Keratinocyte (primary cell): ENCODE results near the gene RGS1. TPM values are rescaled to one million over a fixed set of nuclear protein-coding genes. Genes with fewer than 3 reads are reported as not detected.

Source experiments
- DNase-seq: peaks from one replicate; pipeline ENCODE4 v3.0.0-alpha.2; 2011; ENCODE audit warnings: low read depth, missing footprints, low spot score
- FAIRE-seq: peaks from 2 replicates; lab custom pipeline; 2011; peaks lifted over from hg19 to GRCh38; lab: Jason Lieb, UNC
- H2AFZ ChIP-seq: 2 replicates; pipeline ENCODE4 v1.6.0; 2012; ENCODE audit warnings: low read length, control low read depth, inconsistent platforms; ENCODE audit not compliant: control insufficient read depth
- H3K27ac ChIP-seq: 2 replicates; pipeline ENCODE4 v1.5.1; 2011; ENCODE audit warnings: low read length; ENCODE audit not compliant: control insufficient read depth, insufficient read depth
- H3K27me3 ChIP-seq: 3 replicates; pipeline ENCODE4 v1.6.0; 2011; ENCODE audit warnings: low read length; ENCODE audit not compliant: control insufficient read depth, insufficient read depth; ENCODE audit errors: extremely low read depth
- H3K36me3 ChIP-seq, 2 experiments: 2 replicates in 1 of 2; 3 replicates in 1 of 2; pipeline ENCODE4 v1.5.1; 2011; ENCODE audit warnings: low read length in 2 of 2, mild to moderate bottlenecking in 1 of 2; ENCODE audit not compliant: control insufficient read depth in 2 of 2, insufficient read depth in 2 of 2; ENCODE audit errors: extremely low read depth in 1 of 2
- H3K4me1 ChIP-seq: 3 replicates; pipeline ENCODE4 v1.5.1; 2011; ENCODE audit warnings: low read length; ENCODE audit not compliant: control insufficient read depth, insufficient read depth; ENCODE audit errors: extremely low read depth
- H3K4me2 ChIP-seq: 3 replicates; pipeline ENCODE4 v1.6.0; 2011; ENCODE audit warnings: low read depth, low read length; ENCODE audit not compliant: control insufficient read depth, insufficient read depth; ENCODE audit errors: extremely low read depth
- H3K4me3 ChIP-seq, 3 experiments: fragments of 200-600 bp in 1 of 3; sonication (generic) in 1 of 3; 2 replicates in 2 of 3; 3 replicates in 1 of 3; pipeline ENCODE4 v1.5.1; 2011 to 2016; ENCODE audit warnings: low read length in 3 of 3, mild to moderate bottlenecking in 3 of 3, control low read depth in 2 of 3, inconsistent platforms in 1 of 3, low read depth in 1 of 3, mixed read lengths in 1 of 3, mixed run types in 1 of 3, moderate library complexity in 1 of 3; ENCODE audit not compliant: control insufficient read depth in 2 of 3, insufficient read depth in 2 of 3; ENCODE audit errors: extremely low read depth in 1 of 3
- H3K79me2 ChIP-seq: 2 replicates; pipeline ENCODE4 v1.6.0; 2012; ENCODE audit warnings: low read length; ENCODE audit not compliant: control insufficient read depth, insufficient read depth
- H3K9ac ChIP-seq: 3 replicates; pipeline ENCODE4 v1.6.0; 2011; ENCODE audit warnings: low read length; ENCODE audit not compliant: control insufficient read depth, insufficient read depth; ENCODE audit errors: extremely low read depth
- H3K9me1 ChIP-seq: 3 replicates; pipeline ENCODE4 v1.6.0; 2011; ENCODE audit warnings: low read length; ENCODE audit not compliant: control insufficient read depth, insufficient read depth; ENCODE audit errors: extremely low read depth
- H3K9me3 ChIP-seq: 2 replicates; pipeline ENCODE4 v1.5.1; 2012; ENCODE audit warnings: low read depth, low read length; ENCODE audit not compliant: control insufficient read depth
- H4K20me1 ChIP-seq: 3 replicates; pipeline ENCODE4 v1.6.0; 2011; ENCODE audit warnings: low read length; ENCODE audit not compliant: control insufficient read depth, insufficient read depth; ENCODE audit errors: extremely low read depth
- EZH2 ChIP-seq: IDR thresholded peaks from one replicate; pipeline ENCODE4 v1.6.1; 2012; ENCODE audit warnings: inconsistent platforms, mild to moderate bottlenecking, low read length, moderate library complexity
- dilution Hi-C: fragments of 300-500 bp; cut with MboI; formaldehyde crosslinking; loops from one replicate; pipeline ENCODE4 v1.7.0; 2020; ENCODE audit warnings: low sequenced_read_pairs; ENCODE audit not compliant: extremely low pct_ligation_motif_present
- polyA plus RNA-seq, 5 experiments: library from polyadenylated mRNA; depleted of rRNA in 3 of 5; stranded (reverse) in 3 of 5; stranded (forward) in 1 of 5; unstranded in 1 of 5; fragments of >200 nt; gene quantifications; 1 replicate in 1 of 5; 2 replicates in 3 of 5; 3 replicates in 1 of 5; pipeline versions ENCODE4 v1.2.1 to v1.2.3, GENCODE V29; 2011 to 2012; ENCODE audit warnings: missing spikeins in 2 of 5, low read depth in 1 of 5, low replicate concordance in 1 of 5
- TF ChIP-seq, protein P1 (sequence below), 3 experiments: IDR thresholded peaks in 1 of 3; conservative IDR thresholded peaks in 1 of 3; optimal IDR thresholded peaks in 1 of 3; 2 replicates in 2 of 3; 3 replicates in 1 of 3; pipeline versions ENCODE3 to v1.5.1; 2011; ENCODE audit warnings: low read length in 3 of 3, mild to moderate bottlenecking in 3 of 3, moderate library complexity in 2 of 3, control low read depth in 1 of 3, inconsistent platforms in 1 of 3; ENCODE audit not compliant: insufficient read depth in 2 of 3; ENCODE audit errors: extremely low read depth in 1 of 3

RGS1 gene
- polyA plus RNA-seq, 1 donor (not counting 4 experiments of a cell fraction or from before 2014, with no cell fraction given), result 0.05 TPM

DNA sequence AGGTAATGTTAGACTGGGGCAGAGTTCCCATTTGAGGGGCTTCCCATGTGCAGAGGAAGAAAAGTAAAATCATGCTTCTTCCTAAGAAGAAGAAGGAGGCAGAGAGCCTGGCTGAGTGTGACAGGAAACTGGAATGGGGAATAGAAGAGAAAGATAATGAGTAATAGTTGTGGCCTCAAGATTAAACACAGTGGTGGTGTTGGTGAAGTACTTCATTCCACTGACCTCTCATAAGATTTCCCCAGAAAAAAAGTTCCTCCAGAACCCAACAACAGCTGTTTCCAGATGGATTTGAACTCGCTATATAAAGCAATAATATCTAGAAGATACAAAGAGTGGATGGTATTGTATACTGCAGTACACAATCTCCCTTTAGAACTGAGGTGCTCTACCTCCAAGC, 13.0 kb downstream of the RGS1 start:
- no peaks in the 10 kb centered on the region for H3K36me3 ChIP-seq
- H3K9me1 ChIP-seq, result no peaks in the 10 kb centered on the region
- H3K9ac ChIP-seq, result no peak overlapping the region
- no peaks in the 10 kb centered on the region for H3K27me3 ChIP-seq
- no peaks in the 10 kb centered on the region for H3K79me2 ChIP-seq
- H3K9me3 ChIP-seq, result no peaks in the 10 kb centered on the region
- FAIRE-seq (no peak), DNase-seq (no peak)
- H4K20me1 ChIP-seq, result no peaks in the 10 kb centered on the region
- H3K4me2 ChIP-seq, result no peak overlapping the region
- dilution Hi-C loops, result no loop called here
- no peak overlapping the region for H2AFZ ChIP-seq
- no peak for TF ChIP-seq EZH2
- no peak overlapping the region for H3K4me3 ChIP-seq
- no peaks in the 10 kb centered on the region for H3K4me1 ChIP-seq
- no peak overlapping the region for H3K27ac ChIP-seq

GRCh38 chr1:192589813-192590212, 14.2 kb downstream of the RGS1 start:
- no peak for FAIRE-seq

More at GRCh38 chr1:192589813-192590212, 14.2 kb downstream of the RGS1 start:
- no peaks in the 10 kb centered on the region for H3K4me1 ChIP-seq
- no peaks in the 10 kb centered on the region for H3K27me3 ChIP-seq
- no peak for DNase-seq
- no peak overlapping the region for H3K27ac ChIP-seq
- no peak overlapping the region for H3K4me3 ChIP-seq
- dilution Hi-C loops, result no loop called here
- no peaks in the 10 kb centered on the region for H4K20me1 ChIP-seq
- H2AFZ ChIP-seq, result no peak overlapping the region
- no peak overlapping the region for H3K4me2 ChIP-seq
- H3K9me1 ChIP-seq, result no peaks in the 10 kb centered on the region
- H3K36me3 ChIP-seq, result no peaks in the 10 kb centered on the region
- no peak overlapping the region for H3K9ac ChIP-seq
- no peaks in the 10 kb centered on the region for H3K9me3 ChIP-seq
- no peaks in the 10 kb centered on the region for H3K79me2 ChIP-seq
- no peak for TF ChIP-seq EZH2
- TF ChIP-seq, protein P1, sequence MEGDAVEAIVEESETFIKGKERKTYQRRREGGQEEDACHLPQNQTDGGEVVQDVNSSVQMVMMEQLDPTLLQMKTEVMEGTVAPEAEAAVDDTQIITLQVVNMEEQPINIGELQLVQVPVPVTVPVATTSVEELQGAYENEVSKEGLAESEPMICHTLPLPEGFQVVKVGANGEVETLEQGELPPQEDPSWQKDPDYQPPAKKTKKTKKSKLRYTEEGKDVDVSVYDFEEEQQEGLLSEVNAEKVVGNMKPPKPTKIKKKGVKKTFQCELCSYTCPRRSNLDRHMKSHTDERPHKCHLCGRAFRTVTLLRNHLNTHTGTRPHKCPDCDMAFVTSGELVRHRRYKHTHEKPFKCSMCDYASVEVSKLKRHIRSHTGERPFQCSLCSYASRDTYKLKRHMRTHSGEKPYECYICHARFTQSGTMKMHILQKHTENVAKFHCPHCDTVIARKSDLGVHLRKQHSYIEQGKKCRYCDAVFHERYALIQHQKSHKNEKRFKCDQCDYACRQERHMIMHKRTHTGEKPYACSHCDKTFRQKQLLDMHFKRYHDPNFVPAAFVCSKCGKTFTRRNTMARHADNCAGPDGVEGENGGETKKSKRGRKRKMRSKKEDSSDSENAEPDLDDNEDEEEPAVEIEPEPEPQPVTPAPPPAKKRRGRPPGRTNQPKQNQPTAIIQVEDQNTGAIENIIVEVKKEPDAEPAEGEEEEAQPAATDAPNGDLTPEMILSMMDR (optimal IDR thresholded peaks at IDR 0.05 in 1 of 3, IDR thresholded peaks at IDR 0.05 in 1 of 3, conservative IDR thresholded peaks at IDR 0.05 in 1 of 3; ENCODE audit: extremely low read depth in 1 of 3, insufficient read depth in 2 of 3, low read length in 3 of 3), result no peak
